GM08714 (cell line): ENCODE results near the gene CTBP2.
"Not testable (repeated sequence)": the region's sequence is repeated elsewhere in the genome, so short reads cannot be mapped to it uniquely, and the experiment has no call there.

Source experiments
- H3K4me3 ChIP-seq: fragments of 200-500 bp; sonication (Bioruptor generic); 2 replicates; pipeline ENCODE4 v1.5.1; 2014; ENCODE audit warnings: mild to moderate bottlenecking, low read length, inconsistent platforms
- ZNF274 ChIP-seq: IDR thresholded peaks from 2 replicates; pipeline ENCODE4 v1.6.1; 2012; ENCODE audit warnings: mild to moderate bottlenecking, low read depth, low read length

The CTBP2 gene

GRCh38 chr10:125082881-125083575 lies 77.3 kb downstream of the CTBP2 start:
- no peak for TF ChIP-seq ZNF274
- no peak overlapping the region for H3K4me3 ChIP-seq

GRCh38 chr10:125082471-125082870 lies 77.9 kb downstream of the CTBP2 start:
- not testable (repeated sequence) for H3K4me3 ChIP-seq

GRCh38 chr10:125081931-125082330 lies 78.4 kb downstream of the CTBP2 start:
- H3K4me3 ChIP-seq: no peak overlapping the region
- no peak for TF ChIP-seq ZNF274

- H3K4me3 ChIP-seq: no peak overlapping the region
- no peak for TF ChIP-seq ZNF274
Measured at GRCh38 chr10:125080984-125081383, 79.4 kb downstream of the CTBP2 start.

GRCh38 chr10:125080296-125080695 lies 80.1 kb downstream of the CTBP2 start:
- TF ChIP-seq ZNF274: no peak
- H3K4me3 ChIP-seq: no peak overlapping the region

GRCh38 chr10:125079091-125079600 lies 81.2 kb downstream of the CTBP2 start:
- no peak overlapping the region for H3K4me3 ChIP-seq
- TF ChIP-seq ZNF274: no peak

- TF ChIP-seq ZNF274: no peak
Measured at GRCh38 chr10:125076891-125077541, 83.3 kb downstream of the CTBP2 start.

GRCh38 chr10:125076121-125076825 lies 84.1 kb downstream of the CTBP2 start:
- no peak for TF ChIP-seq ZNF274
- H3K4me3 ChIP-seq: no peak overlapping the region

More at GRCh38 chr10:125076891-125077541, 83.3 kb downstream of the CTBP2 start:
- no peak overlapping the region for H3K4me3 ChIP-seq

GRCh38 chr10:125073996-125074395 lies 86.4 kb downstream of the CTBP2 start:
- H3K4me3 ChIP-seq: no peak overlapping the region
- no peak for TF ChIP-seq ZNF274

- H3K4me3 ChIP-seq: no peak overlapping the region
- no peak for TF ChIP-seq ZNF274
Measured at GRCh38 chr10:125072794-125073193, 87.6 kb downstream of the CTBP2 start.

- TF ChIP-seq ZNF274: no peak
- no peak overlapping the region for H3K4me3 ChIP-seq
Measured at GRCh38 chr10:125071008-125071407, 89.4 kb downstream of the CTBP2 start.

- H3K4me3 ChIP-seq: no peak overlapping the region
- no peak for TF ChIP-seq ZNF274
Measured at GRCh38 chr10:125068406-125068805, 92.0 kb downstream of the CTBP2 start.

- TF ChIP-seq ZNF274: no peak
- no peak overlapping the region for H3K4me3 ChIP-seq
Measured at GRCh38 chr10:125067764-125068163, 92.6 kb downstream of the CTBP2 start.

GRCh38 chr10:125066764-125067450 lies 93.5 kb downstream of the CTBP2 start:
- H3K4me3 ChIP-seq: no peak overlapping the region
- no peak for TF ChIP-seq ZNF274
